PC-3 (cell line): Measurements from ENCODE around the gene RMND1. TPM values are rescaled to one million over a fixed set of nuclear protein-coding genes. Genes with fewer than 3 reads are reported as not detected.

ENCODE experiments used
- ATAC-seq: fragments of 200-7000 bp; cut with Tn5 transposase; 2 replicates; pipeline ENCODE4 v1.9.1; 2020; ENCODE audit warnings: mild to moderate bottlenecking, moderate library complexity
- BruUV-seq: library from RNA; stranded (reverse); fragments of 400-500 nt; replicated peaks from 2 replicates; lab custom pipeline; 2021; lab: Mats Ljungman, UMichigan
- CTCF ChIA-PET: fragments of 300-600 bp; sonication (Branson Sonifier 250); formaldehyde crosslinking; loops from one replicate; lab custom pipeline; 2022; ENCODE audit warnings: antibody characterized with exemption; lab: Charles Lee
- POLR2A ChIA-PET: fragments of 300-600 bp; sonication (Branson Sonifier 250); formaldehyde crosslinking; loops from one replicate; lab custom pipeline; 2022; ENCODE audit warnings: antibody characterized with exemption; ENCODE audit not compliant: unreplicated experiment; lab: Charles Lee
- DNase-seq: peaks from one replicate; pipeline ENCODE4 v3.0.0-alpha.2; 2015
- H2AFZ ChIP-seq: fragments of 300-600 bp; sonication (generic); 2 replicates; pipeline ENCODE4 v1.6.0; 2016; ENCODE audit warnings: antibody characterized with exemption, low read length
- H3F3A ChIP-seq: fragments of 300-600 bp; sonication (generic); one replicate; pipeline ENCODE4 v1.6.0; 2017; ENCODE audit warnings: antibody characterized with exemption, low read length, control low read depth, mild to moderate bottlenecking; ENCODE audit not compliant: unreplicated experiment
- H3K27ac ChIP-seq: fragments of 300-600 bp; sonication (generic); 2 replicates; pipeline ENCODE4 v1.5.1; 2016; ENCODE audit warnings: mild to moderate bottlenecking, low read length
- H3K27me3 ChIP-seq: fragments of 300-600 bp; sonication (generic); 2 replicates; pipeline ENCODE4 v1.6.1; 2016; ENCODE audit warnings: low read length, mixed read lengths
- H3K36me3 ChIP-seq: fragments of 300-600 bp; sonication (generic); 2 replicates; pipeline ENCODE4 v1.6.1; 2016; ENCODE audit warnings: low read depth, mixed run types, low read length, mixed read lengths
- H3K4me1 ChIP-seq: fragments of 300-600 bp; sonication (generic); 2 replicates; pipeline ENCODE4 v1.5.1; 2016; ENCODE audit warnings: low read length; ENCODE audit not compliant: insufficient read depth
- H3K4me2 ChIP-seq: fragments of 300-600 bp; sonication (generic); 2 replicates; pipeline ENCODE4 v1.6.0; 2016; ENCODE audit warnings: low read length
- H3K4me3 ChIP-seq: fragments of 300-600 bp; sonication (generic); 2 replicates; pipeline ENCODE4 v1.5.1; 2016; ENCODE audit warnings: mild to moderate bottlenecking, low read length, mixed read lengths
- H3K79me2 ChIP-seq: fragments of 300-600 bp; sonication (generic); 2 replicates; pipeline ENCODE4 v1.6.1; 2017; ENCODE audit warnings: low read length, mixed read lengths
- H3K9ac ChIP-seq: fragments of 300-600 bp; sonication (generic); 2 replicates; pipeline ENCODE4 v1.6.0; 2016; ENCODE audit warnings: mild to moderate bottlenecking, low read length
- H3K9me2 ChIP-seq: fragments of 300-600 bp; sonication (generic); replicated peaks from 2 replicates; pipeline ENCODE4 v1.6.1; 2016; ENCODE audit warnings: mixed run types, low read length, mixed read lengths
- H3K9me3 ChIP-seq: fragments of 300-600 bp; sonication (generic); 2 replicates; pipeline ENCODE4 v1.6.1; 2016; ENCODE audit warnings: low read length, mixed read lengths
- H4K20me1 ChIP-seq: fragments of 300-600 bp; sonication (generic); 2 replicates; pipeline ENCODE4 v1.6.1; 2016; ENCODE audit warnings: low read length, mixed read lengths
- CTCF ChIP-seq: fragments of 300-600 bp; sonication (generic); conservative IDR thresholded peaks from 2 replicates; pipeline ENCODE4 v1.5.1; 2017; ENCODE audit warnings: antibody characterized with exemption, low read depth, mild to moderate bottlenecking, low read length
- EZH2 ChIP-seq: fragments of 300-600 bp; sonication (generic); IDR thresholded peaks from one replicate; pipeline ENCODE4 v1.6.1; 2017; ENCODE audit warnings: antibody characterized with exemption, mild to moderate bottlenecking, low read length; ENCODE audit not compliant: unreplicated experiment
- EZH2phosphoT487 ChIP-seq: fragments of 300-600 bp; sonication (generic); IDR thresholded peaks from 2 replicates; pipeline ENCODE4 v1.6.1; 2018; ENCODE audit warnings: mild to moderate bottlenecking, antibody characterized with exemption, low read length, borderline replicate concordance
- intact Hi-C: fragments of 100-400 bp; cut with micrococcal nuclease; formaldehyde crosslinking; loops from 2 replicates; pipeline ENCODE4 v1.9.0; 2023
- total RNA-seq: library from RNA; depleted of rRNA; stranded (reverse); fragments of >200 nt; gene quantifications from 2 replicates; pipeline ENCODE4 v1.2.3, GENCODE V29; 2014

The RMND1 gene
- total RNA-seq, 1 experiment from 2014 or later = 20.8 TPM

DNA sequence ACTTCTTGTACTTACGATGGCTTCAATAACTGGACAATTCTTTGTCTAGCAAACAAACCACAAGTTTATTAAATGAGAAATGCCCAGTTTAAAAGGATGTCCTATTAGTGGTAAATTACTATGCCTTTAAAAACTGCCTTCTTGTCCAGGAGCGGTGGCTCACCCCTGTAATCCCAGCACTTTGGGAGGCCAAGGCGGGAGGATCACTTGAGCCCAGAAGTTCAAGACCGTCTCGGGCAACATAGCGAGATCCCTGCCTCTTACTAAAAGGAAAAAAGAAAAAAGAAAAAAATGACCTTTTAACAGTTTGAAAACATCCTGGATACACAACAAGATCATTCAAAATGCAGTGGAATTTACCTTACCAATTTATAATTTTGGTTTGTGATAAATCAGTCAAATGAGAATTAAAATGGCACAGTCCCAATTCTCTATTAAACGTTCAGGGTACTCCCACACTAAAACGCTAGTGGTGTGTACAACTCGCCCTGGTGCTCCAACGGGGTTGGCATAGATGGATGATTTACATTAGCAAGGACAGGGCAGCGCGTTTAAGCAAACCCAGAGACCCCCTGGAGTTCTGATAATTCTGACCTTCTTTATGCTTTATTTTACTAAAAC is 62.8 kb downstream of the RMND1 start:
- BruUV-seq = TSS peak; percentile 55
- H2AFZ ChIP-seq = 0 out of 2 replicates have a peak overlapping the region, but pooled peaks have one; percentile 84
- H3K9me3 ChIP-seq = no peaks in the 10 kb centered on the region
- H3K9me2 ChIP-seq = no peaks in the 10 kb centered on the region
- H4K20me1 ChIP-seq = peaks cover 16% of the 10 kb centered on the region
- intact Hi-C loops = no loop called here
- DNase-seq = no peak
- ChIA-PET CTCF (no interaction called here), POLR2A (interaction anchor here (0.7 kb wide), 1 partner anchor 345 kb away, joined by 3 read pairs; no protein-coding TSS in a partner anchor)
- peak overlapping the region; percentile 99 for H3K9ac ChIP-seq
- H3K27ac ChIP-seq = peak overlapping the region; percentile 94
- H3K4me1 ChIP-seq = peaks cover 30% of the 10 kb centered on the region
- H3K4me2 ChIP-seq = peak overlapping the region; percentile 97
- H3F3A ChIP-seq = no peaks in the 10 kb centered on the region
- H3K27me3 ChIP-seq = no peaks in the 10 kb centered on the region
- H3K79me2 ChIP-seq = peaks cover 81% of the 10 kb centered on the region
- H3K36me3 ChIP-seq = peaks cover 11% of the 10 kb centered on the region; the same call in 1 of the 2 replicates
- H3K4me3 ChIP-seq = peak overlapping the region; percentile 94
- no peak for ATAC-seq
- no peak for TF ChIP-seq EZH2phosphoT487
- no peak for TF ChIP-seq CTCF
- no peak for TF ChIP-seq EZH2

- H2AFZ ChIP-seq = no peak overlapping the region
- no peak overlapping the region for H3K27ac ChIP-seq
- H3K4me3 ChIP-seq = no peak overlapping the region
- intact Hi-C loops = no loop called here
- H3K4me2 ChIP-seq = no peak overlapping the region
- POLR2A ChIA-PET = no interaction called here
- ATAC-seq (no peak), DNase-seq (no peak)
- no peaks in the 10 kb centered on the region for H3K27me3 ChIP-seq
- no peaks in the 10 kb centered on the region for H3F3A ChIP-seq
- H3K79me2 ChIP-seq = peaks cover 81% of the 10 kb centered on the region
- no peaks in the 10 kb centered on the region for H3K9me2 ChIP-seq
- no peak overlapping the region for H3K9ac ChIP-seq
- H3K36me3 ChIP-seq = peaks cover 11% of the 10 kb centered on the region; the same call in 1 of the 2 replicates
- H3K9me3 ChIP-seq = no peaks in the 10 kb centered on the region
- no peak for TF ChIP-seq EZH2phosphoT487
- no peak for TF ChIP-seq EZH2
- no peak for TF ChIP-seq CTCF
- peaks cover 23% of the 10 kb centered on the region for H3K4me1 ChIP-seq
- H4K20me1 ChIP-seq = peaks cover 12% of the 10 kb centered on the region
- CTCF ChIA-PET = no interaction called here
- no TSS peak for BruUV-seq
These were observed 63.7 kb downstream of the RMND1 start for GRCh38 chr6:151388236-151388635.
